Measurements from ENCODE around the gene GOSR2.
"Not testable (repeated sequence)": the region's sequence is repeated elsewhere in the genome, so short reads cannot be mapped to it uniquely, and the experiment has no call there.

Gene GOSR2

DNA sequence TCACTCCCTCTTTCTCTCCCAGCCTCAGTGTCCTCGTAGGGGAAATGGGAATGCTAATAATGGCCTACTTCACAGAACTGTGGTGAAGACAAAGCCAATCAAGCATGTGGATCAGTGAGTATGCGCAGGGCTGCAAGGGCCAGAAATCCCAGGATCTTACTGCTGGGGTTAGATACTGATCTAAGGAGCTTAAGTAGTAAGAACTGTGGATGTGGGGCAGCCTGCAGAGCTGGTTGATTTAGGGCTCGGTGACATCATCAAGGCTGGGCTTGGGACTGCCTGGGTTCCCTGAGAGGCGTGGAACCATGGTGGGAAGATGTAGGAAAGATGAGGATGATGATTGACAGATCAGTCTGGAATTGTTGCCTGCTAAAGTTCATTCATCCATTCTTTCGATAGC is 25.6 kb downstream of the GOSR2 start:
- Histone ChIP-seq H3K4me3 (ENCODE audit: low read length) (no peak overlapping the region), H2AFZ (ENCODE audit: low read depth, low read length) (no peak overlapping the region), H3K4me1 (ENCODE audit: insufficient read depth, low read length) (peaks cover 12% of the 10 kb centered on the region), H3K27me3 (ENCODE audit: insufficient read depth, low read length) (no peaks in the 10 kb centered on the region), H3K36me3 (ENCODE audit: insufficient read depth, low read length) (peaks cover 9% of the 10 kb centered on the region), H3K9me3 (ENCODE audit: low read length) (no peaks in the 10 kb centered on the region)

DNA sequence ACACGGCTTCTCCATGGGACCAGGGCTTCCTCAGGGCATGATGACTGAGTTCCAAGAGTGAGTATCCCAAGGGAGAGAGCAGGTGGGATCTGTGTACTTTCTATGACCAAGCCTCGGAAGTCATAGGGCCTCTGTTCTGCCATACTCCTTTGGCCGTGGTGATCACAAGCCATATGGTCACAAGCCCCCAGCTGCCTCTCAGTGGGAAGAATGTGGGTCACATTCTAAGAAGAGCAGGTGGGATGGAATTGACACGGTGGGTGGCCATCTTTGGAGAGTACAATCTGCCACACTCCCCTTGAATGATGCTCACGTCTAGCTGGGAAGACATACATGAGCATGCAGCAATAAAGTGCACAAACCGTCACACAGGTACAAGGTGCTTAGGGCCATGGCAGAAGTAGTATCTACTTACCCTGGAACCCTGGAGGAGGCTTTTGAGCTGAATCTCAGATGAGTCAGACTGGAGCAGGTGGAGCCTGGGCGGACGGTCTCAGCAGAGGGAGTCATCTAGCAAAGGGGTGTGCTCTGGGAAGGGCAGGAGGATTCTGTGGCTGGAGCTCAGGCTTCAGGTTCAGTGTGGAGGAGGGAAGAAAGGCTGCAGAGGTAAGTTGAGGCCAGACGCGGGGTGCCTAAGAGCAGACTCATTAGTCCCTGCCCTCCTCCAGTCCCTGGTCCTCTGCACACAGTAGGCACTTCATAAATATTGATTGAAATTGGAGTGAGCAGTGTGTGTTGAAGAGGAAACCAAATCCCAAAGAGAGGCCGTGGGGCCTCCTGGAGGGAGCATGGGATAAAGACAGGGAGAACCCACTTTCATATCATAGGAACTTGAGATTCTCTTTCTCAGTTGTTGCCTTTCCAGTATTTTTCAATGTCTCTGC is 26.6 kb downstream of the GOSR2 start:
- H3K4me3 ChIP-seq (ENCODE audit: low read length): no peak overlapping the region
- H3K36me3 ChIP-seq (ENCODE audit: insufficient read depth, low read length): peaks cover 9% of the 10 kb centered on the region
- no peak overlapping the region for H2AFZ ChIP-seq (ENCODE audit: low read depth, low read length)
- H3K9me3 ChIP-seq (ENCODE audit: low read length): no peaks in the 10 kb centered on the region
- no peaks in the 10 kb centered on the region for H3K27me3 ChIP-seq (ENCODE audit: insufficient read depth, low read length)
- peaks cover 10% of the 10 kb centered on the region for H3K4me1 ChIP-seq (ENCODE audit: insufficient read depth, low read length)

DNA sequence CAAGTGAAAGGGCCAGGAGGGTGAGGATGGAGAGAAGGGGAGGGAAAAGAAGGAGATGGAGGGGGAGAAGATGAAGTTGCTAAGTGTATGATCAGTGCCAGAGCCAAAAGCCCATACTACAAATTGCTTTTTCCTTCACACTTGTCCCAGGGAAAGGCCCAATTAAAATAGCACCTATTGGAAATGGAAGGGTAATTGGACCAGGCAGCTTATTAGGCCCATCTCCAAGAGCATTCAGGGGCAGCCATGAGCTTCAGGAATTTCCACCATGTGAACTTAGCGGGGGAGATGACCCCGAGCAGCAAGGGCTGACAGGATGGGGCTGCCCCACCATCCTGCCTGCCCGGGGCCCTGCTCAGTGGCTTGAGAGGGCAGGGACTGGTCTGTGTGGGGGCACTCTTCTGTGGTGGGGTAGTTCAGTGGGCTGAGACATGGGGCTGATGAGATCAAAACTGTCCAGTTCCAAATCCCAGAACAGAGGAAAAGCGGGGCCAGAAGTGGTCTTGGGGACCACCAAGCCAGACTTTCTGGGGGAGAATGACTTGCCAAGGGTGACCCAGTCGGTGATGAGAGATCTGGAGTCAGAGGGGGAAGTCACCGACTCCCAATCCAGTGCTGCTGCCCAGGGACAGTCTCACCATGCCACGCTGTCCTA is 27.5 kb downstream of the GOSR2 start:
- Histone ChIP-seq H2AFZ (ENCODE audit: low read depth, low read length) (no peak overlapping the region), H3K9me3 (ENCODE audit: low read length) (no peaks in the 10 kb centered on the region), H3K4me3 (ENCODE audit: low read length) (no peak overlapping the region), H3K27me3 (ENCODE audit: insufficient read depth, low read length) (no peaks in the 10 kb centered on the region), H3K4me1 (ENCODE audit: insufficient read depth, low read length) (peaks cover 5% of the 10 kb centered on the region), H3K36me3 (ENCODE audit: insufficient read depth, low read length) (peaks cover 9% of the 10 kb centered on the region)

DNA sequence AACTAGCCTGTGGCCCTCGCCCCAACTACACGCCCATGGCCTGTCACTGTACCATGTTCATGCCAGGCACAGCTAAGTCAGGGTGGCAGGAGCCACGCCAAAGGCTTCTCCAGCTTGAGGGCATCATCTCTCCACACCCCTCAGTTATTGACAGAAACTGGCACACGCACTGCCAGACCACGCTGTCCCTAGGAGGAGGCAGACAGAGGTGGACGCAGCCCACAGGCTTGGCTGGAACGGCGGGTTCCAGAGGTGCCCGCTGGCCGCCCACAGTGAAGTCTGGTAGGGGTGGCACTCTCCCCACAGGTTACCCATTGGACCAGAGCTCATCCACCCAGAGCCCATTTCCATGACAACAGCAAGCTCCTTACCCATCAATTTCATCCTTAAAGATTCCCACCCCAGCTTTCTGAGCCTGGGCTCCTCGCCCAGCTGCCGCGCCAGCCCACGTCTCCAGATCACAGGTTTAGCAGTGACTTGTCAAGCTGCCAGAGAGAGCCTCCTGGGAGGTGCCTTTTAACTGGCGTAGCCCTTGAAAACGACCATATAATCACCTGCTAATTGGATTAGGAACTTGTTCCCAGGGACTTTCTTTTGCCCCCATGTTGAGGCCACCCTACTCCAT is 28.1 kb downstream of the GOSR2 start:
- Histone ChIP-seq H3K27me3 (ENCODE audit: insufficient read depth, low read length) (no peaks in the 10 kb centered on the region), H3K4me1 (ENCODE audit: insufficient read depth, low read length) (no peaks in the 10 kb centered on the region), H3K36me3 (ENCODE audit: insufficient read depth, low read length) (peaks cover 11% of the 10 kb centered on the region)

DNA sequence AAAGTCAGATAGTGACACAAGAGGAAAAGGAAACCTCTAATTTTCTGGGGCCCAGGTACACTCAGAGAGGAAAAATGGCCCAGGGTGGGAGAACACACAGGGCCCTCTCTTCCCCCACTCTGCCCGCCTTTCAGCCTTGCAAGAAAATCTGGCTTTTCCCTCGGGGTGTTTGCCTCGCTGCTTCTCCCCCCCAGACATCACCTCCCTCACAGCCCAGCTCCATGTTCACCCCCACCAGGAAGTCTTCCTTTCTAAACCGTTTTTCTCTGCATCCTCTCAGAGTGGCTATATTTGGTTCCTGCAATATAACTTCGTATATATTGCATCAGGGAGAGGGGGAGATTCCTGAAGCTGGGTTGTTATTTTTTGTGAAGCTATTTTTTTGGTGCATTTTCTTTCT is 28.7 kb downstream of the GOSR2 start:
- Histone ChIP-seq H3K9me3 (ENCODE audit: low read length) (no peaks in the 10 kb centered on the region), H3K27me3 (ENCODE audit: insufficient read depth, low read length) (no peaks in the 10 kb centered on the region), H2AFZ (ENCODE audit: low read depth, low read length) (no peak overlapping the region), H3K4me3 (ENCODE audit: low read length) (no peak overlapping the region), H3K4me1 (ENCODE audit: insufficient read depth, low read length) (no peaks in the 10 kb centered on the region), H3K36me3 (ENCODE audit: insufficient read depth, low read length) (peaks cover 11% of the 10 kb centered on the region)

More for the DNA sequence above, 28.1 kb downstream of the GOSR2 start:
- no peak overlapping the region for H3K4me3 ChIP-seq (ENCODE audit: low read length)
- no peaks in the 10 kb centered on the region for H3K9me3 ChIP-seq (ENCODE audit: low read length)
- H2AFZ ChIP-seq (ENCODE audit: low read depth, low read length): no peak overlapping the region

DNA sequence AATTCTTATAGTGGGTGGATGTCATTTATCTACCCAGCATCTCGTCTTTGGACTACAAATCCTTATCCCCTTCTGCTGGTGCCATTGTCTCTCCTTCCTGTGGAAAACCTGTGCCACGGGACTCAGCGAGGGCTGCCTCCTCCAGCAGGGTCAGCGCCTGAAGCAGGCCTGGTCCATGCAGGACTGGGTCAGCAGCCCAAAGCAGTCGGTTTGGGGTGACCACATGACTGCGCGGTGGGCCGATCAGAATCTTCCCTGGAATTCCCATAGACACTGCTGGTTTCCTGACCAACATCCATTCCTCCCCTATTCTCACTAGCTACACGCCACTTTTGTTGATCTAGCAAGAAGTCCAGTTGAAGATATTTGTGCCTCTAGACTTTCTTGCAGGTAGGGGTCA is 29.2 kb downstream of the GOSR2 start:
- no peaks in the 10 kb centered on the region for H3K9me3 ChIP-seq (ENCODE audit: low read length)
- no peak overlapping the region for H3K4me3 ChIP-seq (ENCODE audit: low read length)
- H3K27me3 ChIP-seq (ENCODE audit: insufficient read depth, low read length): no peaks in the 10 kb centered on the region
- H3K4me1 ChIP-seq (ENCODE audit: insufficient read depth, low read length): no peaks in the 10 kb centered on the region
- H3K36me3 ChIP-seq (ENCODE audit: insufficient read depth, low read length): peaks cover 11% of the 10 kb centered on the region
- no peak overlapping the region for H2AFZ ChIP-seq (ENCODE audit: low read depth, low read length)

DNA sequence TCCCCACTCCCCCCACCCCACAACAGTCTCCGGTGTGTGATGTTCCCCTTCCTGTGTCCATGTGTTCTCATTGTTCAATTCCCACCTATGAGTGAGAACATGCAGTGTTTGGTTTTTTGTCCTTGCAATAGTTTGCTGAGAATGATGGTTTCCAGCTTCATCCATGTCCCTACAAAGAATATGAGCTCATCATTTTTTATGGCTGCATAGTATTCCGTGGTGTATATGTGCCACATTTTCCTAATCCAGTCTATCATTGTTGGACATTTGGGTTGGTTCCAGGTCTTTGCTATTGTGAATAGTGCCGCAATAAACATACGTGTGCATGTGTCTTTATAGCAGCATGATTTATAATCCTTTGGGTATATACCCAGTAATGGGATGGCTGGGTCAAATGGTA is 30.2 kb downstream of the GOSR2 start:
- H3K27me3 ChIP-seq (ENCODE audit: insufficient read depth, low read length); H3K4me3 ChIP-seq (ENCODE audit: low read length); H2AFZ ChIP-seq (ENCODE audit: low read depth, low read length); H3K4me1 ChIP-seq (ENCODE audit: insufficient read depth, low read length); H3K9me3 ChIP-seq (ENCODE audit: low read length): not testable (repeated sequence)
- peaks cover 11% of the 10 kb centered on the region for H3K36me3 ChIP-seq (ENCODE audit: insufficient read depth, low read length)

DNA sequence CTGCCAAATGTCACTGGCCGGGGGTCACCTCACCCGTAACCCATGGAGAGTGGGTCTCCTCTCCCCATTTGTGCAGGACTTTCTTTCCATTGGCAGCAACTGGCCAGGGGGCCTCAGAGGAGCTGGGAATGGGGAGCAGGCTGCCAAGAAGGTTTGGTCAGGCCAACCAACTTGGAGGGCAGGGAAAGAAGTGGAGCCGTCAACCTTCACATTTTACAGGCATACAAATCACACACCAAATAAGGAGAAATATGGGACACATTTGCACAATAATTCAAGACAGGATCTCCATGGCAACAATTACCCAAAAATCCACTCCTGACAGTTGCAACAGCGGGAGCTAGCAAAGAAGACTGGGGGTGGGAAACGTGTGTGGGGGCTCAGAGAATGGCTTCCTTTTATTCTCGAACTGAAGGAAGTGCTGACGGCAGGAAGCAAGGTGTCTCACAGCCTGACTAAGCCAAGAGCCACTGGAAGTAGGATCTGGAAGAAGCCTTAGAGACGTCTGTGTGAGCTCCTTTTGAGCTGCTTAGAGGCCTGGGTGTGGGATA is 35.2 kb downstream of the GOSR2 start:
- Histone ChIP-seq H2AFZ (ENCODE audit: low read depth, low read length) (no peak overlapping the region), H3K9me3 (ENCODE audit: low read length) (peaks cover 3% of the 10 kb centered on the region), H3K27me3 (ENCODE audit: insufficient read depth, low read length) (no peaks in the 10 kb centered on the region), H3K36me3 (ENCODE audit: insufficient read depth, low read length) (peaks cover 2% of the 10 kb centered on the region), H3K4me1 (ENCODE audit: insufficient read depth, low read length) (peaks cover 18% of the 10 kb centered on the region), H3K4me3 (ENCODE audit: low read length) (no peak overlapping the region)

DNA sequence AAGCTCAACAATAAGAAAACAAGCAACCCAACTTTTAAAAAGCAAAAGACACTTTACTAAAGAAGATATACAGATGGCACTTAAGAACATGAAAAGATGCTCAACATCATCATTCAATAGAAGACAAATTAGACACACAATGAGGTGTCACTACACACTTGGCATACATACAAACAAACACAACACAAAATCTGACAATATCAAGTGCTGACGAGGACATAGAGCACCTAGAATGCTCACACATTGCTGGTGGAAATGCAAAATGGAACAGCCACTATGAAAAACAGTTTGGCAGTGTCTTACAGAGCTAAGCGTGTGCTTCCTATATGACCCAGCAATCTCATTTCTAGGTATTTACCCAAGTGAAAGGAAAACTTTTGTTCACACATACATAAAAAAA is 37.2 kb downstream of the GOSR2 start:
- Histone ChIP-seq H3K27me3 (ENCODE audit: insufficient read depth, low read length) (no peaks in the 10 kb centered on the region), H3K9me3 (ENCODE audit: low read length) (peaks cover 3% of the 10 kb centered on the region), H3K4me3 (ENCODE audit: low read length) (no peak overlapping the region), H3K4me1 (ENCODE audit: insufficient read depth, low read length) (peaks cover 26% of the 10 kb centered on the region), H2AFZ (ENCODE audit: low read depth, low read length) (no peak overlapping the region), H3K36me3 (ENCODE audit: insufficient read depth, low read length) (peaks cover 2% of the 10 kb centered on the region)

DNA sequence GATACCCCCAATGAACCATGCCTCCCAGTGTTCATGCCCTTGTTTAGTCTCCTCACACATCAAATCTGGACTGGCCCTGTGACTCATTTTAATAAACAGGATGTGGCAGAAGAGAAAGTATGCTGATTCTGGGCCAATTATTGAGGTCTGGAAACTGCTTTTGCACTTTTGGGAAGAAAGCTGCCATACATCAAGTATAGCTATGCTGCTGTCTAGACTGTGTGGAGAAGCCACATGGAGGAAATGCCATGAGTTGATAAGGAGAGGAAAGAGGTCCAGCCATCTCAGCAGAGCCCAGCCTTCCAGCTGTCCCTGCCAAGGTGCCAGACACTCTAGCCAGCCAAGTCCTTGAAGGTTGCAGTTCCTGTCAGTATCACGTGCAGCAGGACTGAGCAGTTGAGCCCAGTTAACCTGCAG is 39.4 kb downstream of the GOSR2 start:
- Histone ChIP-seq H3K27me3 (ENCODE audit: insufficient read depth, low read length) (no peaks in the 10 kb centered on the region), H3K4me1 (ENCODE audit: insufficient read depth, low read length) (peaks cover 29% of the 10 kb centered on the region), H3K9me3 (ENCODE audit: low read length) (peaks cover 3% of the 10 kb centered on the region), H2AFZ (ENCODE audit: low read depth, low read length) (no peak overlapping the region), H3K4me3 (ENCODE audit: low read length) (no peak overlapping the region), H3K36me3 (ENCODE audit: insufficient read depth, low read length) (no peaks in the 10 kb centered on the region)

DNA sequence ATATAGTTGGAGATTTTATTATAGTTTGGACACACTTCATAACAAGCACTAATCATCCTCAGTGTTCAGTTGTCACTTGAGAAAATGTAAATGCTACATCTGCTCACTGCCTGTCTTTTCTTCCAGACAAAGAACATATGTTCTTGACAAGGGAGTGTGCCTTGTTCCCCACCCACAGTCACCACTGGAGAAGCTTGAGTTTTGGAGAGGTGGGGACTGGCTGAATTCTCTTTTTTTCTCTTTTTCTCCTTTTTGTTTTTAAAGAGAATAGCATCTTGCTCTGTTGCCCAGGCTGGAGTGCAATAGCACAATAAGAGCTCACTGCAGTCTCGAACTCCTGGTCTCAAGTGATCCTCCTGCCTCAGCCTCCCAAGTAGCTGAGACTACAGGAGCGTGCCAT is 40.6 kb downstream of the GOSR2 start:
- H3K36me3 ChIP-seq (ENCODE audit: insufficient read depth, low read length): no peaks in the 10 kb centered on the region
- no peak overlapping the region for H3K4me3 ChIP-seq (ENCODE audit: low read length)
- no peaks in the 10 kb centered on the region for H3K27me3 ChIP-seq (ENCODE audit: insufficient read depth, low read length)
- peaks cover 17% of the 10 kb centered on the region for H3K4me1 ChIP-seq (ENCODE audit: insufficient read depth, low read length)
- H2AFZ ChIP-seq (ENCODE audit: low read depth, low read length): no peak overlapping the region
- peaks cover 3% of the 10 kb centered on the region for H3K9me3 ChIP-seq (ENCODE audit: low read length)

DNA sequence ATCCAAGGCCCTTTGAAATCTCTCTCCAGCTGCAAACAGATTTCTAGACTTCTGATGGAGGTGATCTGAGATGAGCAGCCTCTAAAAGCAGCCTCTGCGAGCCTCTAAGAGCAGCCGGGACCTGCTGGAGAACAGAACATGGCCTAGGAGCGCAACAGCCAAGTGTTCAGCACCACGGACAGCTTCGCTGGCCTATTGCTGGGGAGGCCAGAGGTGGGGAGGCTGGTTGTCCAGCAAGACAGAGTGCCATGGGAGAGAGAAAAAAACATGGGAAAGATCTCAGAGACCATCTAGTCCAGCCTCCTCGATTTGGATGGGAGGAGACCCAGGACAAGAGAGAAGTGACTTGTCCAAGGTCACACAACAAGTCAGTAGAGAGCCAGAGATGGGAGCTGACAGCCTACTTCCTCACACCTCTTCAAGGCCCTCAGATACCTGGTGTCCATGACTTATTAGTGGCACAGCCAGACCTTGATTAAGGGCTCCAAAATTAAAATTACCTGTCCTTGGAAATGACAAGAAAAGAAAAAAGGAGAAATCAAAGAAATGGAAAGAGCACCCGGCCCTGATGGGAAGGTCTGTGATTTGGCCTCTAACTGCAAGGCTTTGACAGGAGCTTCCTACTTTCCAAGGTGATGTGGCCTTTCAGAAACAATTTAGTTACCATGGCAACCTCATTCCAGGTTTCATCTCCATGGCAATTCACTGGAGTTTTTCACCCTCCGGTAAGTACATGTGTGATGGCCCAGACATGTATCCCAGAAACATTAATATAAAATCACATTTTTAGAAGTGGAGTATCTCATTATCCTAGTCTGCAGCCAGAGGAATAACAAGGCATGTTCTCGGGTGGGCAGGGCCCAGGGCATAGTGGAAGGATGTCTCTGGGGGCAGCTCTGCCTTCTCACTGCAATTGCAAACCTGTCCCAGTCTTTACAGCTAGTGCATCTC is 41.6 kb downstream of the GOSR2 start:
- H3K4me3 ChIP-seq (ENCODE audit: low read length): no peak overlapping the region
- no peaks in the 10 kb centered on the region for H3K27me3 ChIP-seq (ENCODE audit: insufficient read depth, low read length)

More for the DNA sequence above, 41.6 kb downstream of the GOSR2 start:
- Histone ChIP-seq H2AFZ (ENCODE audit: low read depth, low read length) (no peak overlapping the region), H3K4me1 (ENCODE audit: insufficient read depth, low read length) (peaks cover 10% of the 10 kb centered on the region), H3K9me3 (ENCODE audit: low read length) (peaks cover 3% of the 10 kb centered on the region), H3K36me3 (ENCODE audit: insufficient read depth, low read length) (peaks cover 2% of the 10 kb centered on the region)
